OCI-LY7 (cell line): ENCODE data around the gene TGM4.

Experiments used
- CTCF ChIP-seq: fragments of 200-600 bp; sonication (generic); conservative IDR thresholded peaks from 2 replicates; pipeline ENCODE4 v1.5.1; 2014; ENCODE audit warnings: mild to moderate bottlenecking, antibody characterized with exemption, low read length, moderate library complexity, mixed read lengths
- EZH2phosphoT487 ChIP-seq: fragments of 200-600 bp; sonication (generic); IDR thresholded peaks from 2 replicates; pipeline ENCODE4 v1.6.1; 2018; ENCODE audit warnings: low read depth, borderline replicate concordance, mild to moderate bottlenecking, mixed run types, antibody characterized with exemption, low read length, moderate library complexity, mixed read lengths

GRCh38 chr3:44931791-44932190, 57.4 kb downstream of the TGM4 start:
- no peak for TF ChIP-seq CTCF
- no peak for TF ChIP-seq EZH2phosphoT487
